GM18502 (cell line): ENCODE results near the gene ZNF638.
"Not testable (repeated sequence)": the region's sequence is repeated elsewhere in the genome, so short reads cannot be mapped to it uniquely, and the experiment has no call there.

Experiments
- ATAC-seq: cut with Tn5 transposase; IDR thresholded peaks from one replicate; pipeline ENCODE4 v1.9.1; 2021; ENCODE audit warnings: mild to moderate bottlenecking; ENCODE audit not compliant: unreplicated experiment, poor library complexity

Gene ZNF638

GRCh38 chr2:71330585-71331330 lies 824 bp upstream of the ZNF638 start:
- ATAC-seq, result no peak

GRCh38 chr2:71331331-71331580 lies 326 bp upstream of the ZNF638 start:
- ATAC-seq, result not testable (repeated sequence)

- ATAC-seq, result no peak
These were observed 834 bp downstream of the ZNF638 start for GRCh38 chr2:71332435-71332796.

GRCh38 chr2:71333619-71334018 lies 2.0 kb downstream of the ZNF638 start:
- no peak for ATAC-seq

- no peak for ATAC-seq
These were observed 4.8 kb downstream of the ZNF638 start for GRCh38 chr2:71336384-71336783.

- ATAC-seq, result no peak
These were observed 5.2 kb downstream of the ZNF638 start for GRCh38 chr2:71336802-71337201.

GRCh38 chr2:71337776-71338175 lies 6.2 kb downstream of the ZNF638 start:
- ATAC-seq, result no peak

GRCh38 chr2:71339685-71340084 lies 8.1 kb downstream of the ZNF638 start:
- ATAC-seq, result no peak

GRCh38 chr2:71340176-71340575 lies 8.6 kb downstream of the ZNF638 start:
- ATAC-seq, result no peak

- ATAC-seq, result no peak
These were observed 10.1 kb downstream of the ZNF638 start for GRCh38 chr2:71341645-71342044.

- no peak for ATAC-seq
These were observed 14.5 kb downstream of the ZNF638 start for GRCh38 chr2:71346065-71346464.

- ATAC-seq, result no peak
These were observed 15.9 kb downstream of the ZNF638 start for GRCh38 chr2:71347517-71347916.

GRCh38 chr2:71348302-71348701 lies 16.7 kb downstream of the ZNF638 start:
- ATAC-seq, result no peak

- no peak for ATAC-seq
These were observed 21.7 kb downstream of the ZNF638 start for GRCh38 chr2:71353248-71353647.

GRCh38 chr2:71358931-71359671 lies 27.5 kb downstream of the ZNF638 start:
- ATAC-seq, result no peak

GRCh38 chr2:71360434-71360975 lies 28.9 kb downstream of the ZNF638 start:
- no peak for ATAC-seq

- ATAC-seq, result no peak
These were observed 30.0 kb downstream of the ZNF638 start for GRCh38 chr2:71361631-71362030.

GRCh38 chr2:71362447-71362846 lies 30.9 kb downstream of the ZNF638 start:
- ATAC-seq, result no peak

- no peak for ATAC-seq
These were observed 38.4 kb downstream of the ZNF638 start for GRCh38 chr2:71370015-71370414.

- ATAC-seq, result no peak
These were observed 40.5 kb downstream of the ZNF638 start for GRCh38 chr2:71372042-71372441.

GRCh38 chr2:71379086-71379485 lies 47.5 kb downstream of the ZNF638 start:
- ATAC-seq, result no peak

- ATAC-seq, result no peak
These were observed 49.1 kb downstream of the ZNF638 start for GRCh38 chr2:71380665-71381064.
